GM18868 (cell line): ENCODE data around the gene GRIP2.

Experiments used
- ATAC-seq: cut with Tn5 transposase; IDR thresholded peaks from one replicate; pipeline ENCODE4 v1.9.1; 2021; ENCODE audit warnings: mild to moderate bottlenecking, moderate library complexity; ENCODE audit not compliant: unreplicated experiment

GRIP2 gene

DNA sequence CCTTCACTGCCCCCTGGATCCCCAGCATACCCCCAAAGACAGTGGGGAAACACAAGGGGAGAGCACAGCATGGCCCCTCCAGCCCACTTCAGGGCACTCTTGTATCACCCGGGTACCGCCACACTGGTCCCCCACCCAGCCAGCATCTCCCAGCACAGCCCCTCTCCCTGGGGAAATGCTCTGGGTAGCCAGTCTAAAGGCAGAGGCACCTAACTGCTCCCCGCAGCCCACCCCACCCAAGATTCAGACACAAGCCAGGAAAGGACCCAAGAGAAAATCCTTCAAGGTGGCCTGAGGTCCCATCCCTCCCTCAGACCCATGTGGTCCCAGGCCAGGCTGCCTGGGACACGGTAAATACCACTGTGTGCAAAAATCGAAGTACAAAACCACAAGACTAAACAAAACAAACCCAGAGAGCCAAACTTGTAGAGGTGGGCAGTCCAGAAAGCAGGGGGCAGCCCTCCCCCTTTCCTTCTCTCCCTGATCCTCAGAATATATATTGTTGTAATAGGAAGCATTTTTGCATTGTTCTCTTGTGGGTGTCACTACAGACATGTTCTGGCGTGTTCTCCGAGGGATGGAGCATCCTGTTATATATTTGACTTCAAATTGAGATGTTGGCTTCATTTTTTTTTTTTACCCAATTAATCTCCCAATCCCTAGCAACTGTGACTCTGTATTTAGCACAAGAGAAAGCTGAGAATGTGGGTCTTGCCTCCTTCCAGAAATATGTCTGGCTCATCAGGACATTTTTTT lies 51.7 kb downstream of the GRIP2 start:
- ATAC-seq, result no peak

- no peak for ATAC-seq
Measured at GRCh38 chr3:14487821-14488220, 52.3 kb downstream of the GRIP2 start.

DNA sequence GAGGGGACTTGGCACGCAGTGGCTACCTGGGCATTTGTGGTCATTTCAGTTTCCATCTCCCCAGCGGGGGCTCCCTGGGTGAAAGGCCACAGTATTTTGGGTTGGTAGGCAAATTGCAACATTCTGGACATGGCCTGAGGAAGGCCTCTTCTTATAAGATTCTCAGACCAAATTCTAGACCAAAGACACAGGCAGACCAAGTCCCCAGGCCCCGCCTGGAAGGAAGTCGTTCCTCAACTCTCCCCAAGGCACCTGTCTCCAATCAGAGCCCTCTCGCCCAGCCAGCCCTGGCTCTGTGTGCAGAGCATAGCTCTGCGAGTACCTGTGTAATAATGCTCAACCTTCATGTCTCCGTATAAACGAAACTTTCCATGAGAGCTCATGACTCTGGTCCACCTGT lies 53.1 kb downstream of the GRIP2 start:
- no peak for ATAC-seq

DNA sequence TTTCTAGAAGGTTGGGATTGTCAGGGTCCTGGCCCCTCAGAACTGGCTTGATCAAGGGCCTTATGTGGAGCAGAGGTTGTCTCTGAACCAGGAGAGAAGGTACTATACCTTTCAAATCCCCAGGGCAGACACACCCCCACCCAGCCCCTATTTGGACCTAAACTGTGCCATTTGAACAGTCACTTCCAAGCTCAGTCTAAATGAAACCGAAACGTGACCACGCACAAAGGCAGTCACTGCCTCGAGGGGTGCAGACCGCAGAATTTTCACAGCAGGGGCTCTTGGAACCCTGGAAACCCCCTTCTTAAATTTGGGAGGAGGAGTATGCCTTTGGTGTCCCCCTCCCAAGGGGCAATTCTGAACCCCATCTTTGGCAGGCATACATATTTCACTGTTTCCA lies 53.7 kb downstream of the GRIP2 start:
- ATAC-seq, result no peak

DNA sequence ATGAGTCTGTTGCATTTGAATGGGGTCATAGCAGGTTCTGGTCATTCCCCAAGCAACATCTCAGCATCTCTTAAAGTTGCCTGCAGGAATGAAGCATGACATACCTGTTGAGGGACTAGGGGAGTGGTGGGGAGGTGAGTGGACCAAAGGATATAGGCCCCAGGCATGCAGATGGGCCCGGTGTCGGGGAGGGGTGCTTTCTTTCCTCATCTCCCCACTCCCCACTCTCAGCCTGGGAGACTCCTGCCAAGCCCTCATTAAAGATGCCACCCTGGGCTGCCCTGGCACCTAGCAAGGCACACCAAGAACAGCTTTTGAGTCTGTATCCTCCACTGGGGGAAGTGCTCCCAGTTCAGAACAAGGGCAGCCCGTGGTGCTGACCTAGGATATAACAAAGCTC lies 54.2 kb downstream of the GRIP2 start:
- ATAC-seq, result no peak

GRCh38 chr3:14484741-14485140 lies 55.4 kb downstream of the GRIP2 start:
- ATAC-seq, result no peak

GRCh38 chr3:14483286-14483685 lies 56.9 kb downstream of the GRIP2 start:
- no peak for ATAC-seq

DNA sequence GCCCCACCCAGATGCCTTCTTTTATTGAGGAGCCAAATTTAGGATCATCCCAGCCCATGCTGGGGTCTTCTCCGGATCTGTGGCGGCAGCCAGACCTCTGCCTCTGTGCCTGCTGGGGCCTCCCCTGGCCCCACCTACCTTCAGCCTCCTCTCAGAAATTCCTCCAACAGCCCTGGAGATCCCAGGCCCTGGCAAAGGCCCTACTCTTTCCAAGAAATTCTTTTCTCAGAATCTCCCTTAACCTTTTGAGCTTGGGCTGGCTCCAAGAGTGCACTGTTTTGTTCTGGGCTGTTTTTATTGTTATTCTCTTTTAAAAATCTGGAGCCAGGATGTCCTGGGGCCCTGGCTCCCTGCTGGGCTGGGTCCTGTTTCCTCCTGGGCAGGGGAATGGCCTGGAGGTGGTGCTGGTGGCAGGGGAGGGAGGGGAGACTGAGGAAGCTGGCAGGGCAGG lies 57.8 kb downstream of the GRIP2 start:
- ATAC-seq, result no peak

- no peak for ATAC-seq
Measured at GRCh38 chr3:14481646-14482036, 58.5 kb downstream of the GRIP2 start.

DNA sequence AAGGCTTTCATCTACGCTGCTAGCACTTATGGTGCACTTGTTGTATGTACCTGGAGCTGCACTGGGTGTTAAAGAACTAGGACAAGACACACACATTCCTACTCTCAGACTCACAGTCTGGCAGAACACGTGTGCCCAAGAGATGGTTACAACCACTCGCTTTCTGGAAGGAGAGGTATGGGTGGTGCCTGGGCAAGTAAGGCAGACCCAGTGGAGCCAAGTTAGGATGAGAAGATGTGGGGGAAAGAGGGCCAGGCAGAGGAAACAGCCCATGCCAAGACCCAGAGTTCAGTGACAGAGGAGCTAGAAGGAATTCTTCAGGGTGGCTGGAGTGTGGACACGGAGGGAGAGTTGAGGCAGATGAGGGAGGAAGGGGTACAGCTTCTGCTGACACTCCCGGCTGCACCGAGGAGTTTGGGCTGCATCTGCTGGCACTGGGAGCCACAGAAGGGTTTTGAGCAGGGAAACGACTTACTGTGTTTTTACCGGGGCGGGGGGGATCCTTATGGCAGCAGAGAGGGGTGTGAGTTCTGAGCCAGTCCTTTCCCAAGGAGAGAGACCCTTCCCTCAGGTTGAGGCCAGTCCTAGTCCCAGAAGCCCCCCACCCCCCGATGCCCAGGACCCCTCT lies 59.0 kb downstream of the GRIP2 start:
- no peak for ATAC-seq

GRCh38 chr3:14480207-14481017 lies 59.7 kb downstream of the GRIP2 start:
- ATAC-seq, result no peak

- no peak for ATAC-seq
Measured at GRCh38 chr3:14479591-14479990, 60.6 kb downstream of the GRIP2 start.

GRCh38 chr3:14478956-14479550 lies 61.1 kb downstream of the GRIP2 start:
- ATAC-seq, result no peak

- ATAC-seq, result no peak
Measured at GRCh38 chr3:14477311-14477935, 62.7 kb downstream of the GRIP2 start.

DNA sequence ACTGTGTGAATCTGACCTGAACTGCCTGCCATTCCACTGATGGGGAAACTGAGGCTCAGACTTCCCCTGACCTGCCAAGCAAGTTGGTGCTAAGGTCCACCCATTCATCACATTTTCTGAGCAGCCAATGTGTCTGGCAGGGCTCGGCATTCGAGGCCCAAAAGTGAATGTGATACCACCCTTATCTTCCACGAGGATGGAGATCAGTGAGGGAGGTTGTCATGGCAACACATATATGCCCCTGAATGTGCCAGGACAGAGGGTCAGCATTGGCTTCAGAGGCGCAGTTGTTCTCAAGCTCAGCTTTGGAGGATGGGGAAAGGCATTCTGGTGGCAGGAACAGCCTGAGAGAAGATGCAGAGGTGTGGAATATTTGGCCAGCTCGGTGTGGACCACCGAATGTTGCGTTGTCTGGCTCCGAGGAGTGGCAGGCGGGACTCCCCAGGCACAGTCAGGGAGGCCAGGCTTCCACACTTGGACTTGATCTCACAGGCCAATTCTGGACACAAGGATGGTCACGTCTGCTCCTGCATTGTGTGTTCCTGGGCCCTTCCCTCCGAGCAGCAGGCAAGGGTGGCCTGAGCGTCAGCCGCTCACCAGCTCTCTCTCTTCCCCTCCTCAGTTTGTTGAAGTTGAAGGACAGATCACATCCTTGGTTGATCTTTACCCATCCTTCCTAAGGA lies 63.4 kb downstream of the GRIP2 start:
- ATAC-seq, result no peak

DNA sequence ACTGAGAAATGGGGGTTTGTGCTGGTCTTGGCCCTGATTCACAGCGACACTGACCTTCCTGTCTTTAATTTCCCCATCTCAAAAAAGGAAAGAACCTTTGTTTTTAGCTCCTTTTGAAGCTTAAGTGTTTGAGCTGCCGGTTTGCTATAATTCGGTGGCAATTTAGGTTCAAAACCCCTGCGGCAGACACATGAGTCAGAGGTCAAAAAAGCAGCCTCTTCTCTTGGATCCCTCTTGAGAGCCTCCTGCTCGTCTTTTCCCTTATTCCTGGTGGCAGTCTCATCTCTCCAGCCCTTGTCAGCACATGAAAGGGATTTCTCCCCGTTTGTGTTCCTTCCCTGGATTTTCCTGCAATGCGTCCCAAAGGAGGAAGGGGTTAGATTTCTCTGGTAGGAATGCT lies 64.5 kb downstream of the GRIP2 start:
- no peak for ATAC-seq

DNA sequence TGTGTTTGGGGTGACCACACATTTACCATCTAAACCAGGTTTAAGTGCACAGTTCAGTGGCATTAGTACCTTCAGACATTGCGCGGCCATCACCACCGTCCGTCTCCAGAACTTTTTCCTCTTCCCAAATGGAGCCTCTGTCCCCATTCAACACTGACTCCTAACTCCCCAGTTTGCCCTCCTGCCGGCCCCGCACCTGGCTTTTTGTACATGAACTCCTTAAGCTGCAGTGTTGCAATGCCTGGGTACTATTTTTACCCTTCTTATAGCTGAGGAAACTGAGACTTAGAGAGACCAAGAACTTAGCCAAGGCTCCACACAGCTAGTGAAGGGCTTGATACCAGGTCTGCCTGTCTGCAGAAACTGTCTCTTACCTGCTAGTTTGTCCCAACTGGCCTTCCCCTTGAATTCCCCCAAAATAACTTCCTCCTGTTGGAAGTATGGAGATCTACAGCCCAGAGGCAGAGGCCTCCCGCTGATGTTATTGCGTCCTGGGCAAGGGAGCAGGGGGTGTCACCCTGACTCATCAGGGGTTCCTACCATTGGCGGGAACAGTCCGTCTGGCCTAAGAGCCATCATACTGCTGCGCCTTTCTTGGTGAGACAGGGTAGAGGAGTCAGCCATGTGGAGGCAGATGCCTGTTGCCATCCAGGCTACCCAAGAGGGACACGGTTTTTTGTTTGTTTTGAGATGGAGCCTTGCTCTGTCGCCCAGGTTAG lies 65.6 kb downstream of the GRIP2 start:
- no peak for ATAC-seq

- ATAC-seq, result no peak
Measured at GRCh38 chr3:14473411-14473891, 66.7 kb downstream of the GRIP2 start.

DNA sequence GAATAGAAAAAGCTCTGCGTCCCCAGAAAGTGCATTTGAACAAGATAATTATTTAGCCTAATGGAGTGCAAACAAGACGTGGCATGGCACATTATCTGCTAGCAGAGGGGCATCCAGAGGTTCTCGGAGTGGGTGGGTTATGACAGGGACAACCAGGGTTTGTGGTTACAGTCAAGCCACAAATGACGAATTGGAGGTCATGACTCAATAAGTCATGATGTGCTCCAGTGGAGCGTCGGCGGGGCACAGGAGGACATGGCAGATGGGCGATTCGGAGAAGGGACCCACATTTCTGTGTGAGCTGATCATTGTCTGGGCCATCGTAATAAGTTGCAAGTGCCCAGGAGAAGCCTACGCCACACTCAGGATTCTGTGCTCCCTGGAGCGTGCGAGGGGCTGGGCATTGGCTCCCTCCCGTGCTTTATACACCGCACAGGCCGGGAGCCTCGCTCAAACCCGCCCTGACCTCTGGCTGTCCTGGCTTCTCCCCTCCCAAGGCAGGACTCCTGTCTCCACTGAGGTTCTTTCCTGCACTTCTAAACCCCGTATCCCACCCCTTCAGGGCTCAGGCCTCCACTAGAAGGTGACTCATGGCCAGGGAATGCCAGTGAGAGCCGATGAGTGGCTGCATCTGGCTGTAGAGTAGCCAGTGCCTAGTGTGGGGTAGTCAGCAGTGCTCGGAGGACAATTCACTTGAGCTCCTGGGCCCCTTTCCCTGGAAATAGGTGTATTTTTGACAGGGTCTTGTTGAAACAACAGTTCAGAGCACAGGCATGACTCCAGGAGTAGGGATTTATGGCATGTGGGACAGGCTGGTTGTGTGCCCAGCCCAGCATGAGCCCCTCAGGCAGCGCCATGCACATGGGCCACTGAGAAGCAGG lies 67.4 kb downstream of the GRIP2 start:
- ATAC-seq, result no peak
